Measurements from ENCODE around the gene HLA-A. TPM values are rescaled to one million over a fixed set of nuclear protein-coding genes. Genes with fewer than 3 reads are reported as not detected.

Gene HLA-A
- total and polyA plus RNA-seq, 2 of the 13 experiments (the other 11 are each of a cell fraction or from before 2014, with no cell fraction given) = 345 to 527 TPM

- TF ChIP-seq IRF1 (CRISPR knock-in tag; IDR thresholded peaks at IDR 0.05; ENCODE audit: low read depth) (no peak), ELF1 (CRISPR knock-in tag; IDR thresholded peaks at IDR 0.05) (0 out of 2 replicates have a peak, but pooled peaks have one; percentile 10), ZMYM4 (CRISPR knock-in tag; IDR thresholded peaks at IDR 0.05) (peak; percentile 42), PHF21A (CRISPR knock-in tag; IDR thresholded peaks at IDR 0.05) (peak; percentile 58; the same call in 1 of the 2 replicates), SSRP1 (CRISPR knock-in tag; IDR thresholded peaks at IDR 0.05) (peak; percentile 80), CBX5 (CRISPR knock-in tag; IDR thresholded peaks at IDR 0.05; ENCODE audit: borderline replicate concordance) (0 out of 2 replicates have a peak, but pooled peaks have one; percentile 43), ZMYM2 (CRISPR knock-in tag; IDR thresholded peaks at IDR 0.05) (peak; percentile 17; the same call in 1 of the 2 replicates), DR1 (CRISPR knock-in tag; IDR thresholded peaks at IDR 0.05) (no peak), ZFP62 (CRISPR knock-in tag; IDR thresholded peaks at IDR 0.05) (no peak), MXD4 (CRISPR knock-in tag; IDR thresholded peaks at IDR 0.05) (0 out of 2 replicates have a peak, but pooled peaks have one; percentile 18), ZNF329 (CRISPR knock-in tag; IDR thresholded peaks at IDR 0.05; ENCODE audit: low read depth) (no peak), GZF1 (CRISPR knock-in tag; IDR thresholded peaks at IDR 0.05) (0 out of 2 replicates have a peak, but pooled peaks have one; percentile 31), ZNF142 (CRISPR knock-in tag; IDR thresholded peaks at IDR 0.05) (peak; percentile 85), TFAP4 (IDR thresholded peaks at IDR 0.05; ENCODE audit: borderline replicate concordance, low read depth) (peak; percentile 61; the same call in 1 of the 2 replicates)
- TF ChIP-seq, protein P1, sequence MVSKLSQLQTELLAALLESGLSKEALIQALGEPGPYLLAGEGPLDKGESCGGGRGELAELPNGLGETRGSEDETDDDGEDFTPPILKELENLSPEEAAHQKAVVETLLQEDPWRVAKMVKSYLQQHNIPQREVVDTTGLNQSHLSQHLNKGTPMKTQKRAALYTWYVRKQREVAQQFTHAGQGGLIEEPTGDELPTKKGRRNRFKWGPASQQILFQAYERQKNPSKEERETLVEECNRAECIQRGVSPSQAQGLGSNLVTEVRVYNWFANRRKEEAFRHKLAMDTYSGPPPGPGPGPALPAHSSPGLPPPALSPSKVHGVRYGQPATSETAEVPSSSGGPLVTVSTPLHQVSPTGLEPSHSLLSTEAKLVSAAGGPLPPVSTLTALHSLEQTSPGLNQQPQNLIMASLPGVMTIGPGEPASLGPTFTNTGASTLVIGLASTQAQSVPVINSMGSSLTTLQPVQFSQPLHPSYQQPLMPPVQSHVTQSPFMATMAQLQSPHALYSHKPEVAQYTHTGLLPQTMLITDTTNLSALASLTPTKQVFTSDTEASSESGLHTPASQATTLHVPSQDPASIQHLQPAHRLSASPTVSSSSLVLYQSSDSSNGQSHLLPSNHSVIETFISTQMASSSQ (IDR thresholded peaks at IDR 0.05; ENCODE audit: low read depth) = no peak
- TF ChIP-seq, protein P1 (CRISPR knock-in tag; IDR thresholded peaks at IDR 0.05; ENCODE audit: borderline replicate concordance) = peak; percentile 51; the same call in 1 of the 2 replicates
- TF ChIP-seq, protein P2, sequence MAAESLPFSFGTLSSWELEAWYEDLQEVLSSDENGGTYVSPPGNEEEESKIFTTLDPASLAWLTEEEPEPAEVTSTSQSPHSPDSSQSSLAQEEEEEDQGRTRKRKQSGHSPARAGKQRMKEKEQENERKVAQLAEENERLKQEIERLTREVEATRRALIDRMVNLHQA (CRISPR knock-in tag; IDR thresholded peaks at IDR 0.05) = no peak
Measured at GRCh38 chr6:29976588-29977424, 34.5 kb downstream of the HLA-A start (continued).

Data from HepG2 (cell line).